HepG2 (cell line): ENCODE measurements around the gene SRXN1. TPM values are rescaled to one million over a fixed set of nuclear protein-coding genes. Genes with fewer than 3 reads are reported as not detected.

ENCODE experiments used
- ARHGAP35 ChIP-seq: sonication (generic); formaldehyde crosslinking; IDR thresholded peaks from 2 replicates; pipeline ENCODE4 v1.9.0; 2022; ENCODE audit warnings: mild to moderate bottlenecking, inconsistent platforms, moderate library complexity, missing genetic modification reagents, borderline replicate concordance
- ELF4 ChIP-seq: sonication (generic); formaldehyde crosslinking; IDR thresholded peaks from 2 replicates; pipeline ENCODE4 v1.5.0; 2020; ENCODE audit warnings: missing genetic modification reagents, mild to moderate bottlenecking, moderate library complexity, borderline replicate concordance
- ESRRA ChIP-seq: sonication (generic); formaldehyde crosslinking; IDR thresholded peaks from 2 replicates; pipeline ENCODE4 v1.5.1; 2020; ENCODE audit warnings: mild to moderate bottlenecking, low read depth, missing genetic modification reagents
- HMGA1 ChIP-seq: sonication (generic); formaldehyde crosslinking; conservative IDR thresholded peaks from 2 replicates; pipeline ENCODE4 v1.4.0; 2020; ENCODE audit warnings: missing genetic modification reagents
- JDP2 ChIP-seq: sonication (generic); formaldehyde crosslinking; IDR thresholded peaks from 2 replicates; pipeline ENCODE4 v1.8.1; 2022; ENCODE audit warnings: missing genetic modification reagents, borderline replicate concordance
- KAT7 ChIP-seq: IDR thresholded peaks from 2 replicates; pipeline ENCODE4 v1.6.1; 2018; ENCODE audit warnings: borderline replicate concordance, missing compliant biosample characterization
- KDM3A ChIP-seq: IDR thresholded peaks from 2 replicates; pipeline ENCODE4 v1.6.1; 2018; ENCODE audit warnings: low read depth, missing compliant biosample characterization
- KLF16 ChIP-seq, 2 experiments: sonication (generic) in 1 of 2; formaldehyde crosslinking in 1 of 2; IDR thresholded peaks; 2 replicates each; pipeline versions ENCODE4 v1.6.1 to v1.8.0; 2016 to 2023; ENCODE audit warnings: missing genetic modification reagents in 2 of 2, missing compliant biosample characterization in 1 of 2
- MLX ChIP-seq: IDR thresholded peaks from 2 replicates; pipeline ENCODE4 v1.6.1; 2016
- MNT ChIP-seq: fragments of 450-650 bp; IDR thresholded peaks from 2 replicates; pipeline ENCODE4 v1.6.1; 2016
- NFATC3 ChIP-seq: sonication (generic); formaldehyde crosslinking; IDR thresholded peaks from 2 replicates; pipeline ENCODE4 v1.5.1; 2020; ENCODE audit warnings: mild to moderate bottlenecking, missing genetic modification reagents
- NFIB ChIP-seq: sonication (generic); formaldehyde crosslinking; IDR thresholded peaks from 2 replicates; pipeline ENCODE4 v1.9.0; 2021; ENCODE audit warnings: missing genetic modification reagents, mild to moderate bottlenecking, borderline replicate concordance
- PBX3 ChIP-seq: sonication (generic); formaldehyde crosslinking; IDR thresholded peaks from 2 replicates; pipeline ENCODE4 v1.8.1; 2023; ENCODE audit warnings: missing genetic modification reagents, inconsistent platforms, borderline replicate concordance
- REXO4 ChIP-seq: sonication (generic); formaldehyde crosslinking; IDR thresholded peaks from 2 replicates; pipeline ENCODE4 v1.8.0; 2022; ENCODE audit warnings: missing genetic modification reagents, mild to moderate bottlenecking, borderline replicate concordance
- SOX6 ChIP-seq, 2 experiments: fragments of 450-650 bp in 1 of 2; sonication (generic) in 1 of 2; formaldehyde crosslinking in 1 of 2; IDR thresholded peaks; 2 replicates each; pipeline versions ENCODE4 v1.4.0 to v1.6.1; 2017 to 2020; ENCODE audit warnings: antibody characterized with exemption in 1 of 2, mild to moderate bottlenecking in 1 of 2, missing genetic modification reagents in 1 of 2
- TARDBP ChIP-seq: sonication (generic); formaldehyde crosslinking; IDR thresholded peaks from 2 replicates; pipeline ENCODE4 v1.8.0; 2022; ENCODE audit warnings: mild to moderate bottlenecking, missing genetic modification reagents
- THAP8 ChIP-seq: sonication (generic); formaldehyde crosslinking; IDR thresholded peaks from 2 replicates; pipeline ENCODE4 v1.5.1; 2020; ENCODE audit warnings: missing genetic modification reagents, mild to moderate bottlenecking, borderline replicate concordance
- TMF1 ChIP-seq: sonication (generic); formaldehyde crosslinking; IDR thresholded peaks from 2 replicates; pipeline ENCODE4 v1.8.1; 2022; ENCODE audit warnings: low read depth, missing genetic modification reagents
- ZNF17 ChIP-seq: sonication (generic); formaldehyde crosslinking; IDR thresholded peaks from 2 replicates; pipeline ENCODE4 v1.5.0; 2020; ENCODE audit warnings: mild to moderate bottlenecking, missing genetic modification reagents
- ZNF18 ChIP-seq: sonication (generic); formaldehyde crosslinking; IDR thresholded peaks from 2 replicates; pipeline ENCODE4 v1.8.0; 2022; ENCODE audit warnings: mild to moderate bottlenecking, missing genetic modification reagents; ENCODE audit not compliant: insufficient replicate concordance
- ZNF253 ChIP-seq: sonication (generic); formaldehyde crosslinking; IDR thresholded peaks from 2 replicates; pipeline ENCODE4 v1.8.0; 2022; ENCODE audit warnings: mild to moderate bottlenecking, missing genetic modification reagents, borderline replicate concordance
- ZNF329 ChIP-seq: sonication (generic); formaldehyde crosslinking; IDR thresholded peaks from 2 replicates; pipeline ENCODE4 v1.9.0; 2021; ENCODE audit warnings: low read depth, mild to moderate bottlenecking, missing genetic modification reagents
- ZNF598 ChIP-seq: sonication (generic); formaldehyde crosslinking; IDR thresholded peaks from 2 replicates; pipeline ENCODE4 v1.5.1; 2020; ENCODE audit warnings: mild to moderate bottlenecking, missing genetic modification reagents, borderline replicate concordance
- ZNF724P ChIP-seq: sonication (generic); formaldehyde crosslinking; IDR thresholded peaks from 2 replicates; pipeline ENCODE4 v1.8.0; 2022; ENCODE audit warnings: missing genetic modification reagents, borderline replicate concordance
- ZSCAN31 ChIP-seq: sonication (generic); formaldehyde crosslinking; IDR thresholded peaks from 2 replicates; pipeline ENCODE4 v1.5.0; 2020; ENCODE audit warnings: low read depth, mild to moderate bottlenecking, missing genetic modification reagents
- polyA plus RNA-seq, 8 experiments: library from polyadenylated mRNA; depleted of rRNA in 3 of 8; stranded (reverse) in 7 of 8; unstranded in 1 of 8; fragments of >200 nt; fragmentation: Illumina TruSeq in 4 of 8; extraction: Trizol in 4 of 8; gene quantifications; 2 replicates each; pipeline versions ENCODE4 v1.2.1 to v1.2.3, GENCODE V29; 2011 to 2016; ENCODE audit warnings: low read depth in 4 of 8, missing spikeins in 1 of 8, mixed read lengths in 1 of 8; ENCODE audit not compliant: insufficient read depth in 1 of 8
- total RNA-seq, 5 experiments: library from RNA; depleted of rRNA; stranded (reverse); fragments of >200 nt; fragmentation: Illumina TruSeq; extraction: Trizol; gene quantifications; 2 replicates each; pipeline ENCODE4 v1.2.3, GENCODE V29; 2016; ENCODE audit warnings: low read depth in 1 of 5

The SRXN1 gene
- total and polyA plus RNA-seq, 2 of the 13 experiments (the other 11 are each of a cell fraction or from before 2014, with no cell fraction given), result 29.9 to 87.7 TPM

- TF ChIP-seq TARDBP (CRISPR knock-in tag) (peak; percentile 59; the same call in 1 of the 2 replicates), MLX (CRISPR knock-in tag) (no peak), ELF4 (CRISPR knock-in tag) (no peak), ZNF329 (CRISPR knock-in tag) (no peak), TMF1 (no peak), KLF16 (CRISPR knock-in tag; IDR thresholded peaks at IDR 0.05) (peak in 1 of 2 experiments; percentile 28; a peak in 1 of 4 replicates), ZNF17 (CRISPR knock-in tag) (no peak), ESRRA (CRISPR knock-in tag) (peak; percentile 71; the same call in 1 of the 2 replicates), THAP8 (CRISPR knock-in tag) (no peak), MNT (no peak), ZNF724P (CRISPR knock-in tag) (peak; percentile 25; the same call in 1 of the 2 replicates), NFIB (no peak), JDP2 (no peak), KDM3A (0 out of 2 replicates have a peak, but pooled peaks have one; percentile 32), REXO4 (CRISPR knock-in tag) (no peak), ARHGAP35 (0 out of 2 replicates have a peak, but pooled peaks have one; percentile 8), PBX3 (CRISPR knock-in tag) (no peak), ZNF18 (no peak), HMGA1 (CRISPR knock-in tag) (no peak), SOX6 (IDR thresholded peaks at IDR 0.05) (no peak), SOX6 (CRISPR knock-in tag; IDR thresholded peaks at IDR 0.05) (peak; percentile 51; the same call in 1 of the 2 replicates), KAT7 (no peak), ZNF253 (CRISPR knock-in tag) (no peak), ZNF598 (CRISPR knock-in tag) (no peak), NFATC3 (CRISPR knock-in tag) (no peak), ZSCAN31 (CRISPR knock-in tag) (no peak)
Measured at GRCh38 chr20:641516-641875, 11.5 kb downstream of the SRXN1 start (continued).
